Neural crest cell (in vitro differentiated cells): ENCODE data around the gene BCAT1. TPM values are rescaled to one million over a fixed set of nuclear protein-coding genes. Genes with fewer than 3 reads are reported as not detected.

ENCODE experiments used
- DNase-seq: peaks from one replicate; pipeline ENCODE4 v3.0.0; 2021; ENCODE audit warnings: low read depth, mixed read lengths, low spot score
- H3K27ac Mint-ChIP-seq: one replicate; pipeline ENCODE4 v1.8.0; 2021; ENCODE audit warnings: mild to moderate bottlenecking, mixed read lengths; ENCODE audit not compliant: unreplicated experiment
- H3K27me3 Mint-ChIP-seq: 2 replicates; pipeline ENCODE4 v1.8.0; 2021; ENCODE audit warnings: low read depth, mild to moderate bottlenecking, mixed read lengths
- H3K36me3 Mint-ChIP-seq: 2 replicates; pipeline ENCODE4 v1.8.0; 2021; ENCODE audit warnings: low read depth, mild to moderate bottlenecking, mixed read lengths
- H3K4me1 Mint-ChIP-seq: 2 replicates; pipeline ENCODE4 v1.8.0; 2021; ENCODE audit warnings: mixed read lengths
- H3K4me3 Mint-ChIP-seq: one replicate; pipeline ENCODE4 v1.8.0; 2021; ENCODE audit warnings: mild to moderate bottlenecking, mixed read lengths
- H3K9me3 Mint-ChIP-seq: 2 replicates; pipeline ENCODE4 v1.8.0; 2021; ENCODE audit warnings: mixed read lengths
- CTCF ChIP-seq: fragments of 200-600 bp; sonication (generic); conservative IDR thresholded peaks from 2 replicates; pipeline ENCODE4 v1.5.0; 2021; ENCODE audit warnings: antibody characterized with exemption, mild to moderate bottlenecking
- total RNA-seq: library from RNA; stranded (reverse); gene quantifications from 2 replicates; pipeline ENCODE4 v1.2.1, GENCODE V29; 2021

The BCAT1 gene
- total RNA-seq, 1 donor from 2014 or later, result 199 TPM

- no peak for DNase-seq
- H3K9me3 Mint-ChIP-seq, result peaks cover 6% of the 10 kb centered on the region
- H3K4me3 Mint-ChIP-seq, result no peak overlapping the region
- H3K4me1 Mint-ChIP-seq, result peaks cover 7% of the 10 kb centered on the region
- no peak overlapping the region for H3K27ac Mint-ChIP-seq
- H3K27me3 Mint-ChIP-seq, result no peaks in the 10 kb centered on the region
- TF ChIP-seq CTCF, result no peak
- no peaks in the 10 kb centered on the region for H3K36me3 Mint-ChIP-seq
Observed at GRCh38 chr12:24979976-24980730, 31.3 kb upstream of the BCAT1 start.

GRCh38 chr12:24979329-24979728 is 30.4 kb upstream of the BCAT1 start:
- H3K27ac Mint-ChIP-seq, result no peak overlapping the region
- TF ChIP-seq CTCF, result no peak
- DNase-seq, result no peak
- no peaks in the 10 kb centered on the region for H3K27me3 Mint-ChIP-seq
- H3K4me1 Mint-ChIP-seq, result peaks cover 7% of the 10 kb centered on the region
- H3K36me3 Mint-ChIP-seq, result no peaks in the 10 kb centered on the region
- H3K4me3 Mint-ChIP-seq, result no peak overlapping the region
- H3K9me3 Mint-ChIP-seq, result peaks cover 6% of the 10 kb centered on the region

GRCh38 chr12:24977711-24978110 is 28.8 kb upstream of the BCAT1 start:
- DNase-seq, result no peak
- no peak overlapping the region for H3K27ac Mint-ChIP-seq
- no peak for TF ChIP-seq CTCF
- no peaks in the 10 kb centered on the region for H3K36me3 Mint-ChIP-seq
- no peak overlapping the region for H3K4me3 Mint-ChIP-seq
- peaks cover 7% of the 10 kb centered on the region for H3K4me1 Mint-ChIP-seq
- no peaks in the 10 kb centered on the region for H3K27me3 Mint-ChIP-seq
- H3K9me3 Mint-ChIP-seq, result no peaks in the 10 kb centered on the region

- no peak for TF ChIP-seq CTCF
- H3K27ac Mint-ChIP-seq, result no peak overlapping the region
- H3K4me3 Mint-ChIP-seq, result no peak overlapping the region
- H3K27me3 Mint-ChIP-seq, result no peaks in the 10 kb centered on the region
- H3K4me1 Mint-ChIP-seq, result peaks cover 7% of the 10 kb centered on the region
- H3K36me3 Mint-ChIP-seq, result no peaks in the 10 kb centered on the region
- no peaks in the 10 kb centered on the region for H3K9me3 Mint-ChIP-seq
- DNase-seq, result no peak
Observed at GRCh38 chr12:24977060-24977459, 28.2 kb upstream of the BCAT1 start.

- Mint-ChIP-seq H3K36me3 (no peaks in the 10 kb centered on the region), H3K27me3 (no peaks in the 10 kb centered on the region), H3K4me1 (peaks cover 7% of the 10 kb centered on the region), H3K4me3 (no peak overlapping the region), H3K27ac (no peak overlapping the region), H3K9me3 (no peaks in the 10 kb centered on the region)
- no peak for DNase-seq
- TF ChIP-seq CTCF, result no peak
Observed at GRCh38 chr12:24975425-24975824, 26.5 kb upstream of the BCAT1 start.
